ENCODE data around the gene SPACA4.
A peak's percentile ranks its signal among the peaks of the same experiment; 100 is the strongest.

SPACA4 gene

GRCh38 chr19:48646722-48647216, 40.2 kb downstream of the SPACA4 start:
- Histone ChIP-seq H3K9me3 (ENCODE audit: insufficient read depth, low read depth, low read length) (no peaks in the 10 kb centered on the region), H3K36me3 (ENCODE audit: insufficient read depth, low read depth, low read length) (no peaks in the 10 kb centered on the region), H3K9ac (ENCODE audit: low read depth, low read length) (peak overlapping the region; percentile 10; the same call in 1 of the 2 replicates), H3K4me3 (ENCODE audit: low read length) (peak overlapping the region; percentile 40), H3K27me3 (ENCODE audit: insufficient read depth, low read length) (no peaks in the 10 kb centered on the region), H3K4me1 (ENCODE audit: insufficient read depth, low read length) (peaks cover 4% of the 10 kb centered on the region; the same call in 1 of the 2 replicates), H3K27ac (ENCODE audit: low read length) (no peak overlapping the region)

DNA sequence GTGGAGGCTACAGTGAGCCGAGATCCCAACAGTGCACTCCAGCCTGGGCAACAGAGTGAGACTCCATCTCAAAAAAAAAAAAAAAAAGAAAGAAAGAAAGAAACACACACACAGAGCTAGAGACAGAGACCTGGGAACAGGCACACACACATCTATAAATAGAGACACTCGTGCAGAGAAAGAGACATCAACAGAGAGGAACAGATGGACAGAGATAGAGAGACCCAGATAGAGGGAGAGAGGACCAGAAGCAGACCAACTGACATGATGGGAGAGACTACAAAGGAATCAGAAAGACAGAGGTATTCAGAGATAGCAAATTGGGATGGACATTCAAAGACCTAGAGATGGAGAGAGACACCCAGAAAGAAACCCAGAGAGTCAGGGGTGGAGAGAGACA, 41.6 kb downstream of the SPACA4 start:
- Histone ChIP-seq H3K4me1 (ENCODE audit: insufficient read depth, low read length) (peaks cover 4% of the 10 kb centered on the region; the same call in 1 of the 2 replicates), H3K9me3 (ENCODE audit: insufficient read depth, low read depth, low read length) (no peaks in the 10 kb centered on the region), H3K27me3 (ENCODE audit: insufficient read depth, low read length) (no peaks in the 10 kb centered on the region), H3K9ac (ENCODE audit: low read depth, low read length) (no peak overlapping the region), H3K27ac (ENCODE audit: low read length) (no peak overlapping the region), H3K4me3 (ENCODE audit: low read length) (no peak overlapping the region), H3K36me3 (ENCODE audit: insufficient read depth, low read depth, low read length) (no peaks in the 10 kb centered on the region)

DNA sequence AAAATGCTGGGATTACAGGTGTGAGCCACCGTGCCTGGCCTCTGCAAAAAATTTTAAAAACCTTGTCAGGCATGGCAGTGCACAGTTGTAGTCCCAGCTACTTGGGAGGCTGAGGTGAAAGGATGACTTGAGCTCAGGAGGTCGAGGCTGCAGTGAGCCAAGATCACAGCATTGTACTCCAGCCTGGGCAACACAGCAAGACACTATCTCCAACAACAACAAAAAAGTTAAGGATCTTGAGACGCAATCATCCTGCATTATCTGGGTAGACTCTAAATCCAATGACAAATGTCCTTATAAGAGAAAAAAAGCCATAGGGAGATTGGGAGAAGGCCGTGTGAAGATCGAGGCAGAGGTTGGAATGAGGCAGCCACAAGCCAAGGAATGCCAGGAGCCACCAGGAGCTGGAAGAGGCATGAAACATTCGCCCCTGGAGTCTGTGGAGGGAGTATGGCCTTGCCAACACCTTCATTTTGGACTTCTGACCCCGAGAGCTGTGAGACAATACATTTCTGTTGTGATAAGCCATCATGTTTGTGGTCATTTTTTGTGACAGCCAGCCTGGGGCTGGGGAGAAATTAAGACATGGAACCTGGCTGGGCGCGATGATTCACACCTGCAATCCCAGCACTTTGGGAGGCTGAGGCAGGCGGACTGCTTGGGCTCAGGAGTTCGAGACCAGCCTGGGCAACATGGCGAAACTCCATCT, 44.6 kb downstream of the SPACA4 start:
- H3K36me3 ChIP-seq (ENCODE audit: insufficient read depth, low read depth, low read length): no peaks in the 10 kb centered on the region
- no peaks in the 10 kb centered on the region for H3K27me3 ChIP-seq (ENCODE audit: insufficient read depth, low read length)
- no peak overlapping the region for H3K27ac ChIP-seq (ENCODE audit: low read length)
- no peaks in the 10 kb centered on the region for H3K9me3 ChIP-seq (ENCODE audit: insufficient read depth, low read depth, low read length)
- H3K4me3 ChIP-seq (ENCODE audit: low read length): no peak overlapping the region
- no peaks in the 10 kb centered on the region for H3K4me1 ChIP-seq (ENCODE audit: insufficient read depth, low read length)
- H3K9ac ChIP-seq (ENCODE audit: low read depth, low read length): no peak overlapping the region

GRCh38 chr19:48651683-48652048, 45.1 kb downstream of the SPACA4 start:
- no peaks in the 10 kb centered on the region for H3K36me3 ChIP-seq (ENCODE audit: insufficient read depth, low read depth, low read length)
- H3K27me3 ChIP-seq (ENCODE audit: insufficient read depth, low read length): no peaks in the 10 kb centered on the region
- H3K4me1 ChIP-seq (ENCODE audit: insufficient read depth, low read length): no peaks in the 10 kb centered on the region
- no peak overlapping the region for H3K27ac ChIP-seq (ENCODE audit: low read length)
- H3K4me3 ChIP-seq (ENCODE audit: low read length): no peak overlapping the region
- H3K9me3 ChIP-seq (ENCODE audit: insufficient read depth, low read depth, low read length): no peaks in the 10 kb centered on the region
- no peak overlapping the region for H3K9ac ChIP-seq (ENCODE audit: low read depth, low read length)

GRCh38 chr19:48654299-48655059, 47.9 kb downstream of the SPACA4 start:
- Histone ChIP-seq H3K4me1 (ENCODE audit: insufficient read depth, low read length) (peaks cover 5% of the 10 kb centered on the region; the same call in 1 of the 2 replicates), H3K9me3 (ENCODE audit: insufficient read depth, low read depth, low read length) (no peaks in the 10 kb centered on the region), H3K9ac (ENCODE audit: low read depth, low read length) (no peak overlapping the region), H3K4me3 (ENCODE audit: low read length) (no peak overlapping the region), H3K27ac (ENCODE audit: low read length) (no peak overlapping the region), H3K27me3 (ENCODE audit: insufficient read depth, low read length) (no peaks in the 10 kb centered on the region), H3K36me3 (ENCODE audit: insufficient read depth, low read depth, low read length) (no peaks in the 10 kb centered on the region)

DNA sequence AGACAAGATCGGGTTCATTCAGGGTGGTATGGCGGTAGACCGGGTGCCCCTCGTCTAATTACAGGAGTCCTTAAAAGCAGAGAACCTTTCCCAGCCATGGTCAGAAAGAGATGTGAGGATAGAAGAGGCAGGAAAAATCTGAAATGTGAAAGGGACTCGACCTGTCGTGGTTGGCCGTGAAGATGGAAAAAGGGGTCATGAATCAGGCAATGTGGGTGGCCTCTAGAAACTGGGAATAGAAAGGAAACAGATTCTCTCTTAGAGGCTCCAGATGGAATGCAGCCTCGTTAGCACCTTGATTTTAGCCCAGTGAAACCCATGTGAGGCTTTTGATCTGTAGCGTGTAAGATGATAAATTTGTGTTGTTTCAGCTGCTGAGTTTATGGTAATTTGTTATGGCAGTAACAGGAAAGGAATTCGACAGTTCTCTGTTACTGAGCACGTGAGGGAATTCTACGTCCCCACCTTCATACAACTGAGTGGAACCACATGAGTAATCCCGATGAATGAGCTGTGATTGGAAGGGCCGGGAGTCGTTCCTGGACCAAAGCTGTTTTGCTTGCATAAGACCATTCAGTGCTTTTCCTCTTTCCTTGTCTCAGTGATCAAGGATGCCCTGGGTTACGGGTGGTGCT, 50.4 kb downstream of the SPACA4 start:
- H3K9ac ChIP-seq (ENCODE audit: low read depth, low read length): no peak overlapping the region
- peaks cover 5% of the 10 kb centered on the region; the same call in 1 of the 2 replicates for H3K4me1 ChIP-seq (ENCODE audit: insufficient read depth, low read length)
- no peak overlapping the region for H3K27ac ChIP-seq (ENCODE audit: low read length)
- no peaks in the 10 kb centered on the region for H3K36me3 ChIP-seq (ENCODE audit: insufficient read depth, low read depth, low read length)
- no peaks in the 10 kb centered on the region for H3K27me3 ChIP-seq (ENCODE audit: insufficient read depth, low read length)
- H3K4me3 ChIP-seq (ENCODE audit: low read length): no peak overlapping the region
- H3K9me3 ChIP-seq (ENCODE audit: insufficient read depth, low read depth, low read length): no peaks in the 10 kb centered on the region
